Aorta (tissue), 5 donors: ENCODE measurements around the gene PKNOX2. TPM values are rescaled to one million over a fixed set of nuclear protein-coding genes. Genes with fewer than 3 reads are reported as not detected.
A peak's percentile ranks its signal among the peaks of the same experiment; 100 is the strongest.

Experiments used
- ATAC-seq: fragments of 200-7000 bp; cut with Tn5 transposase; one replicate; pipeline ENCODE4 v1.9.1; 2022; ENCODE audit warnings: moderate library complexity; ENCODE audit not compliant: low FRiP score
- DNase-seq, 2 donors: peaks; one replicate each; pipeline ENCODE4 v3.0.0-alpha.2; 2020
- H3K27ac ChIP-seq, 2 donors: one replicate each; pipeline ENCODE4 v1.5.1; 2013; ENCODE audit warnings: low read length in 2 of 2, mild to moderate bottlenecking in 2 of 2, moderate library complexity in 2 of 2, control low read depth in 1 of 2, inconsistent platforms in 1 of 2, low read depth in 1 of 2
- H3K27me3 ChIP-seq, 2 donors: one replicate each; pipeline ENCODE4 v1.6.1; 2013; ENCODE audit warnings: control low read depth in 1 of 2, low read length in 1 of 2, mild to moderate bottlenecking in 1 of 2, moderate library complexity in 1 of 2; ENCODE audit not compliant: insufficient read depth in 2 of 2, control insufficient read depth in 1 of 2
- H3K36me3 ChIP-seq, 2 donors: one replicate each; pipeline ENCODE4 v1.6.1; 2013; ENCODE audit warnings: control low read depth in 1 of 2, low read length in 1 of 2, mild to moderate bottlenecking in 1 of 2; ENCODE audit not compliant: insufficient read depth in 2 of 2, control insufficient read depth in 1 of 2
- H3K4me1 ChIP-seq, 2 donors: one replicate each; pipeline ENCODE4 v1.6.1; 2013; ENCODE audit warnings: low read length in 2 of 2, control low read depth in 1 of 2, mild to moderate bottlenecking in 1 of 2, moderate library complexity in 1 of 2; ENCODE audit not compliant: insufficient read depth in 2 of 2, control insufficient read depth in 1 of 2
- H3K4me3 ChIP-seq, 2 donors: one replicate each; pipeline ENCODE4 v1.5.1; 2013; ENCODE audit warnings: low read length in 2 of 2, control low read depth in 1 of 2, mild to moderate bottlenecking in 1 of 2
- H3K9me3 ChIP-seq: one replicate; pipeline ENCODE4 v1.6.1; 2013; ENCODE audit warnings: mild to moderate bottlenecking, low read length; ENCODE audit not compliant: control insufficient read depth
- WGBS, 2 donors: extraction: QIAGEN DNeasy Blood & Tissue Kit; methylation state at CpG; one replicate each; pipeline ENCODE4 v1.1.7; 2013; 5-methylcytosine and 5-hydroxymethylcytosine counted together
- intact Hi-C, 2 donors: fragments of 100-400 bp; cut with DNase I; formaldehyde crosslinking; loops; one replicate each; pipeline versions ENCODE4 v1.14.2 to v1.15.0; 2022
- polyA plus RNA-seq, 2 donors: library from polyadenylated mRNA; stranded (reverse); fragments of 200-250 nt; gene quantifications; one replicate each; pipeline ENCODE4 v1.2.3, GENCODE V29; 2013
- total RNA-seq, 2 donors: library from RNA; stranded (reverse); fragmentation: NEBNext Ultra II Directional; extraction: Animal tissue kit (Norgen Biotek cat#: 25700); gene quantifications; one replicate each; pipeline ENCODE4 v1.2.1, GENCODE V29; 2021
- donor health status: healthy with polysubstance abuse.
- donor health status: Bipolar disorder and iron deficiency.
- donor health status: DM: no; HTN: no; CAD: no.
- donor health status: DM: no; HTN: no; CAD: no.
- donor health status: DM: yes; HTN: yes; CAD: no.

PKNOX2 gene
- total and polyA plus RNA-seq, 4 donors = 1.8 to 19.8 (median 5.8) TPM

- 89 to 97% methylated on average over 8 of the region's 8 CpGs for WGBS, 2 donors
- Histone ChIP-seq H3K4me1 (no peaks in the 10 kb centered on the region), H3K27ac (no peak overlapping the region), H3K9me3 (no peaks in the 10 kb centered on the region), H3K27me3 (no peaks in the 10 kb centered on the region), H3K4me3 (no peak overlapping the region), H3K36me3 (no peaks in the 10 kb centered on the region)
- ATAC-seq (no peak), DNase-seq (no peak)
- intact Hi-C loops = no loop called here
Observed at GRCh38 chr11:125299061-125299615, 134.6 kb downstream of the PKNOX2 start.

GRCh38 chr11:125299821-125300220, 135.3 kb downstream of the PKNOX2 start:
- no peaks in the 10 kb centered on the region for H3K27me3 ChIP-seq
- H3K9me3 ChIP-seq = no peaks in the 10 kb centered on the region
- intact Hi-C loops = loop anchor here in 1 of 2 donors (5.0 kb wide), 1 partner anchor 138 kb away; the partner anchor contains the start of gene PKNOX2
- no peaks in the 10 kb centered on the region for H3K36me3 ChIP-seq
- DNase-seq (no peak), ATAC-seq (no peak)
- H3K4me1 ChIP-seq = no peaks in the 10 kb centered on the region
- H3K4me3 ChIP-seq = no peak overlapping the region
- H3K27ac ChIP-seq = no peak overlapping the region
- WGBS, 2 donors = 92 to 93% methylated on average over 9 of the region's 9 CpGs

GRCh38 chr11:125300791-125301218, 136.3 kb downstream of the PKNOX2 start:
- H3K9me3 ChIP-seq = no peaks in the 10 kb centered on the region
- ATAC-seq (peak; percentile 66), DNase-seq (peak in 1 of 2 donors; percentile 74)
- H3K27me3 ChIP-seq = no peaks in the 10 kb centered on the region
- 8 to 18% methylated on average over 3 of the region's 3 CpGs for WGBS, 2 donors
- H3K36me3 ChIP-seq = no peaks in the 10 kb centered on the region
- intact Hi-C loops = loop anchor here in 1 of 2 donors (5.0 kb wide), 1 partner anchor 139 kb away; the partner anchor contains the start of gene PKNOX2
- peak overlapping the region in 1 of 2 donors; percentile 15 for H3K27ac ChIP-seq
- H3K4me3 ChIP-seq = no peak overlapping the region
- no peaks in the 10 kb centered on the region for H3K4me1 ChIP-seq

- no peaks in the 10 kb centered on the region for H3K27me3 ChIP-seq
- H3K4me3 ChIP-seq = no peak overlapping the region
- H3K36me3 ChIP-seq = no peaks in the 10 kb centered on the region
- DNase-seq (no peak), ATAC-seq (no peak)
- H3K9me3 ChIP-seq = no peaks in the 10 kb centered on the region
- peak overlapping the region in 1 of 2 donors; percentile 15 for H3K27ac ChIP-seq
- intact Hi-C loops = loop anchor here in 1 of 2 donors (5.0 kb wide), 1 partner anchor 139 kb away; the partner anchor contains the start of gene PKNOX2
- H3K4me1 ChIP-seq = no peaks in the 10 kb centered on the region
- 44 to 56% methylated on average over 3 of the region's 3 CpGs for WGBS, 2 donors
Observed at GRCh38 chr11:125301346-125301745, 136.8 kb downstream of the PKNOX2 start.

GRCh38 chr11:125303186-125303585, 138.6 kb downstream of the PKNOX2 start:
- Histone ChIP-seq H3K36me3 (no peaks in the 10 kb centered on the region), H3K4me1 (no peaks in the 10 kb centered on the region), H3K4me3 (no peak overlapping the region), H3K27ac (no peak overlapping the region), H3K27me3 (no peaks in the 10 kb centered on the region), H3K9me3 (no peaks in the 10 kb centered on the region)
- WGBS, 2 donors = 92 to 96% methylated on average over 5 of the region's 5 CpGs
- intact Hi-C loops = loop anchor here in 1 of 2 donors (5.0 kb wide), 1 partner anchor 141 kb away; the partner anchor contains the start of gene PKNOX2
- DNase-seq (no peak), ATAC-seq (no peak)

GRCh38 chr11:125303694-125304093, 139.1 kb downstream of the PKNOX2 start:
- no peak overlapping the region for H3K27ac ChIP-seq
- WGBS, 2 donors = 48 to 72% methylated on average over 5 of the region's 5 CpGs
- H3K4me1 ChIP-seq = no peaks in the 10 kb centered on the region
- DNase-seq (no peak), ATAC-seq (no peak)
- no peak overlapping the region for H3K4me3 ChIP-seq
- no peaks in the 10 kb centered on the region for H3K36me3 ChIP-seq
- intact Hi-C loops = loop anchor here in 1 of 2 donors (5.0 kb wide), 1 partner anchor 141 kb away; the partner anchor contains the start of gene PKNOX2
- H3K9me3 ChIP-seq = no peaks in the 10 kb centered on the region
- no peaks in the 10 kb centered on the region for H3K27me3 ChIP-seq

GRCh38 chr11:125304136-125304535, 139.6 kb downstream of the PKNOX2 start:
- Histone ChIP-seq H3K9me3 (no peaks in the 10 kb centered on the region), H3K4me1 (no peaks in the 10 kb centered on the region), H3K27ac (no peak overlapping the region), H3K4me3 (no peak overlapping the region), H3K36me3 (no peaks in the 10 kb centered on the region), H3K27me3 (no peaks in the 10 kb centered on the region)
- 48 to 56% methylated on average over 7 of the region's 7 CpGs for WGBS, 2 donors
- intact Hi-C loops = loop anchor here in 1 of 2 donors (5.0 kb wide), 1 partner anchor 142 kb away; the partner anchor contains the start of gene PKNOX2
- no peak for DNase-seq
- no peak for ATAC-seq

GRCh38 chr11:125304876-125305275, 140.3 kb downstream of the PKNOX2 start:
- WGBS, 2 donors = 86 to 92% methylated on average over 9 of the region's 9 CpGs
- Histone ChIP-seq H3K27me3 (no peaks in the 10 kb centered on the region), H3K4me1 (no peaks in the 10 kb centered on the region), H3K27ac (no peak overlapping the region), H3K9me3 (no peaks in the 10 kb centered on the region), H3K4me3 (no peak overlapping the region), H3K36me3 (no peaks in the 10 kb centered on the region)
- intact Hi-C loops = loop anchor here in 1 of 2 donors (5.0 kb wide), 1 partner anchor 143 kb away; the partner anchor contains the start of gene PKNOX2
- DNase-seq = no peak
- ATAC-seq = no peak

- DNase-seq (no peak), ATAC-seq (no peak)
- no peak overlapping the region for H3K27ac ChIP-seq
- 87 to 97% methylated on average over 7 of the region's 7 CpGs for WGBS, 2 donors
- no peaks in the 10 kb centered on the region for H3K9me3 ChIP-seq
- H3K36me3 ChIP-seq = no peaks in the 10 kb centered on the region
- H3K4me3 ChIP-seq = no peak overlapping the region
- no peaks in the 10 kb centered on the region for H3K27me3 ChIP-seq
- intact Hi-C loops = no loop called here
- H3K4me1 ChIP-seq = no peaks in the 10 kb centered on the region
Observed at GRCh38 chr11:125305345-125305744, 140.8 kb downstream of the PKNOX2 start.
